ENCODE results near the gene HLCS.
"Not testable (repeated sequence)": the region's sequence is repeated elsewhere in the genome, so short reads cannot be mapped to it uniquely, and the experiment has no call there.

HLCS gene

DNA sequence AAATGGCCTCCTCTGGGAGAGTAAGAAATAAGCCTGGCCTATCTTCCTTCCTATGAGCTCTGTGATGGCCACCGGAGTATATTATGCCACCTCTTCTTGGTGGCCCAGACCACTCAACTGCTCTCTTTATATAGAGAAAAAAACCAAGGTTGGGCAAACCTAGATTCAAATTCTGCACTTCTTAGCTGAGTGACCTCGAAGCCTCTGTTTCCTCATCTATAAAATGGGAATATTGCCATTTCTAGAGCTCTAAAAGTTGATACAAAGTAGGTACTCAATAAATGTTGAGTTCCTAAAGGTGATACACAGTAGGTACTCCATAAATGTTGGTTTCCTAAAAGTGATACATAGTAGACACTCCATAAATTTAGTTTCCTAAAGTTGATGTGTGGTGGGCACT lies 120.7 kb downstream of the HLCS start:
- no peak for DNase-seq

- no peak for DNase-seq
These were observed 121.4 kb downstream of the HLCS start for GRCh38 chr21:36845070-36845469.

DNA sequence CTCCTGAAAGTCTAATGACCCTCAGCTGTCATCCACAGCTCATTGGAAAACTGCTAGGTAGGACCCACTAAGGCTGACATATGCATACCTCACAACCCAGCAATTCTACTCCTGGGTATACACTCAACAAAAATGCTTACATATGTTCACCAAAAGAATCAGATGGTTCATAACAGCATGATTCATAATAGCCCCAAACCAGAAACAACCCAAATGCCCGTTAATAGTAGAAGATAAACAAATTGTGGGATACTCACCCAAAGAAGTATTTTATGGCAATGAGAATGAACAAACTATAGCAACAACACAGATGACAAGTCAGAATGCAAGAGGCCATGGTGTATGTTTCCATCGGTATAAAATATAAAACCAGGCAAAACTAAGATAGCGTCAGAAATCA lies 124.6 kb downstream of the HLCS start:
- DNase-seq, result no peak

- no peak for DNase-seq
These were observed 126.7 kb downstream of the HLCS start for GRCh38 chr21:36839735-36840134.

DNA sequence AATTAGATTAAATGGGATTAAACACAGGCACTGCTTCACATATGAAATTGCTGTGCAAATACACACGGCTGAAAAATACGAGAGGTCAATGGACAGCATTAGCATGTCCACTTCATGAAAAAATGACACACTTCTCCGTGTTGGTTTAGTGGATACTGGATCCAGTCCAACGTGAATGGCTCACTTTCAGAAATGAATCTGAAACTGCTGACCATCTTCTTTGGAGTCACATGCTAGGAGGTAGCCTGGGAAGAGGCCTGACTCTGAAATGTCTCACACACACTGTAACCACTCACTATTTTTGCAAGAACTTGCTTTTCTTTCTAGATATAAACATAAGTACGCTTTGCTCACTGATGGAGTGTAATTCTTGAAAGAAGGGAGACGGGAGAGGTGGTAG lies 127.3 kb downstream of the HLCS start:
- no peak for DNase-seq

DNA sequence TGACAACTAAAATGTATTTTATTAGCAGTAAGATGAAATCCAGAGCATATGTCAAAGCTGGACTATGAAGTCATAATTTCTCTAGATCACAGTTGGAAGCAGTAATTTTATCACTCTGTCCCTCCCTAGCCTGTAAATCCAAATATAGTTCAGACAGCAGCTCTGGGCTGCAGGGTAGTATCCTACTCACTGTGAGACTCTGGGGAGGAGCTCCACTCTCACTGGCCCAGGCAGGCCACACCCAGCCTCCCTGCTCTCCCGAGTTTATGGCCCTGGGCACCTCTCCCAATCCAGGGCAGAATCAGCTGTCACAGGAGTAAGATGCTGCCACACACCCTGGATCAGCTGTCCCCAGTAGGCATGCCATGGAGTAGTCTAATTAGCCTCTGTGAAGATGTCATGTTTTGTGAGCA lies 131.1 kb downstream of the HLCS start:
- no peak for DNase-seq

GRCh38 chr21:36834192-36834591 lies 132.3 kb downstream of the HLCS start:
- no peak for DNase-seq

DNA sequence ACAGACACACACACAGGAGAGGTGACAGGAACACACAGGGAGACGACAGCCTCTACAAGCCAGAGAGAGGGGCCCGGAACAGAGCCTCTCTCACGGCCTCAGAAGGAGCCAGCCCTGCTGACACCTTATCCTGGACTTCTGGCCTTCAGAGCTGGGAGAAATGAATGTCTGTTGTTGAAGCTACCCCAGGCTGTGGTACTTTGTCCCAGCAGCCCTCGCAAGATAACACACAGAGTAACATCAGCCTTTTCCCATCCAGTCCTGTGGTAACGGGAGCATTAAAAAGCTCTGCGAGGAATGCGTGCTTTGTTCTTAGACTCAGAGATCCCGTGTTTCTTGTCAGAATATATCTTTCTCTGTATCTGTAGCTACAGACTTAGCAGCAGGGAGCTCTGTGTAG lies 136.4 kb downstream of the HLCS start:
- DNase-seq, result no peak

DNA sequence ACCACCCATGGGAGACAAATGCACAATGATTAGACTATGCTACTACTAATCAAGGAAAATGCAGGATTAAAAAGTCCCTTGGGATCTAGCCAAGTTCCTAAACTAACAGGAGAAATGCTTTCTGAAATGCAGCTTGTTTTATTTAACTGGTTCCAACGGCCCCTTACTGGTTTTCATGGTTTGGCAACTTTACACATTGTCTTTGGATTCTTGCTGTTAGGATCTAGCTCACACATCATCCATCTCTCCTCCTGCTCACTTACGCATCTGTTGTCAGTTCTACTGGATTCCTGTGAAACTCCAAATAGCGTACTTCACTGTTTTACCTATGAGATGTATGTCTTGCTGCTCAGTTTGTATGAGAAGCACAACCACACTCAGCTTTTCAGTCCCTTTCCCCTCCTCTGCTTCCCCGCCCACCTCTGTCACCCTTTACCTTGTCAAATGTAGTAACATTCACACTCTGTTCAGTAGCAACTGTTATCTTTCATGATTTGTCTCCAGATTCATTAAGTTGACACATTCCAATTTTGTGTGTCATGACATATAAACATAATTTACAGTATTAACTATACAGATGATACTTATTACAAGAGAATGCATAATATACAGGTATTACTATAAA lies 137.5 kb downstream of the HLCS start:
- no peak for DNase-seq

GRCh38 chr21:36828208-36828607 lies 138.3 kb downstream of the HLCS start:
- no peak for DNase-seq

- no peak for DNase-seq
These were observed 140.8 kb downstream of the HLCS start for GRCh38 chr21:36825658-36826057.

DNA sequence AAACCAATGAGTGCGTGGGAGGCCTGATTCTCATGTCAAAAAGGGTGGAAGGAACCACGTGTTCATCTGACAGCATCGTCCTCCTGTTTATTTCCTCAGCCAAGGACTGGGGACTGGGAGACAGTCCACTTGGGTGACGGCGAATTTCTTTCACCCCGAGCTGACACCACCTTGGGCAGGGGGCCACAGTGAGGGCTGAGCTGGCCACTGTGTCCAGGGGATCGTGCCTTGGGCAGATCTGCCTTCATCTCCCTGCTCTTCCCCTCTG lies 145.5 kb downstream of the HLCS start:
- DNase-seq, result no peak

DNA sequence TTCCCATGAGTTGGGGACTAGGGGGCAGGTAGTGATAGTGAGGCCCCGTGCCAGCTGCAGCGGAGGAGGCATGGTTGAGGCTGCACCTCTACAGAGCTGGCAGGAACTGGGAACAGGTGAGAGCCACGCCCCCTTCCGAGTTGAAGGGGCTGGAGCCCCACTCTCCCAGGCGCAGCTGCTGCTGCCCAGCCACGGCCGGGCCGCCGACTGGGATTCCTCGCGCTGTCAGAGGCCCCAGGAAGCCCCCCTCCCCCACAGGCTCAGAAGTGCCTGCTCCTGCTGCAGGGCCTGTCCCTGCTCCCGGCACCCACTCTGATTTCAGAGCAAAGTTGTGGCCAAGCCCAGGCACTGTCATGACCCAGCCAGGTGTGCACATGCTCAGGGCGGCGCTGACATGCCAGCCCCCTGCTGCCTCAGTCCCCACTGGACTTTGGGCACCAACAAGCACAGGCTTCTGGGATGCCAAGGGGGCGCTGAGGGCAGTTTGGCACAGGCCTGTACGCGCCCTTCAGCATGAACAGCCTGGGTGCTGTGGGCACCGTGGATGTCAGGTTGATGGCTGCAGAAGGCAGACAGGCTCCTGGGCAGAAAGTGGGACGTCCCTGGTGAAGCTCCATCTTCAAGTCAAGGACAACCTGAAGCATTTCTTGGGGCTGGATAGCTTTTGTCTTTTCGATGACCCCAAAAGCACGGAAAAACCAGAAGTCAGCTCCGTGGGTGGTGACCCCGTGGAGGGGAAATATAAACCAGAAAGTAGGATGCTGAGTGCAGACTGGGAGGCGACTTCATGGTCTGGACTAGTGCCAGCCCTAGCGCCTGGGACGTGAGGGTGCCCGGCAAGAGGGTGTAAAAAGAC lies 146.1 kb downstream of the HLCS start:
- no peak for DNase-seq

DNA sequence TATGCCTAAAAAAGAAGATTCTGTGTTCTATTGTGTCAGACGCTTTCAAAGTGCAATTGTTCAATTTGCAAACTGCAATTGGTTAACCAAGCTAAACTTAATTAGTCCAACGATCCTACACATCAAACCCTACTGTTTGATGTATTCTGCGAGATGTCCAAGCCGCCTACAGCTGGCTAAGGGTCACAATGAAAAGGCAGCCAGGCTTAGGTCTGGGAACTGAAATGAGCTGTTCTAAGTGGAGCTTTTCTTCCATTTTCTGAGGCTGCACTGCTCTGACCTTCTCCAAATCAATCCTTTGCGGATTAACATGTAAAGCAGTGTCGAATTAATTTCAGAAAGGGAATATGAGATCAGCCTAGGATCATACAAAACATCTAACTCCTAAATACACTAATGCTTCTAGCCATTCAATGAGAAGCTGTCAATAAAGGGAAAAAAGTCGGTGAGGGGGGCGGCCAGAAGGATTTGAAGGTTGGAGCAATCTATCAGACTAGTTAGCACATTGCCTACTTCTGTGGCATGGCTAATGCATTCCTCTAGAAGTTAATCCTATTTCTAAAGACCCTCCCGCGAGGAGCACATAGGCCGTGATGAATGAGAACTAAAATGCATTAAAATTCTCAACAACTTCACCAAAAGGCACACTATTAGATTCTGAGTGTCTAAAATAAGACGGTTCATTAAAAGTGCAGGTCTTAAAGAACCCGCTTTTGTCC lies 148.6 kb downstream of the HLCS start:
- no peak for DNase-seq

DNA sequence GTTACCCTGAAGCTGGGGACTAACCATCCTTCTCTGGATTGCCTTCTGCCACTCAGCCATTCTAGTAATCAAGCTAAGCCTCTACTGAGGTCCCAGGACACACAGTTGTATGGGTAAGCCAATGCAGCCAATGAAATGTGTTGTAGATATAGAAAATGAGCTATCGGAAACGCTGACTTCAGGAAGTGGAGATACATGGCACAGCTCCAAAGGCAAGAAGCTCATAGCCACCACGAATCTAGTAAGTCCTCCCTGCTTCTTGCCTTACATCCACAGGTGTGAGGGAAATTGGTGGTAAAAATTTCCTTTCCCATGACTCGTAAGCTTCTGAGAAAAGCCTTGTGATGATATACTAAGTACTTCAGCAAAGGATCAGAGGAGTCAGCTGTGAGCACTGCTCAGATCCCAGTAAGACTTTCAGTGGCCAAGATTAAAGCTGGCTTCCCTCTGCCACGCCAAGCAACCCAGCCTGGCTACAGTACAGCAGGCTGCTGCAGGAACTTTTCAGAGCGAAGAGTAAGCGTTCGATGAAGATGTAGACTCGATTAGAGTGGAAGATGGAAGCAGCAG lies 149.8 kb downstream of the HLCS start:
- DNase-seq, result no peak

DNA sequence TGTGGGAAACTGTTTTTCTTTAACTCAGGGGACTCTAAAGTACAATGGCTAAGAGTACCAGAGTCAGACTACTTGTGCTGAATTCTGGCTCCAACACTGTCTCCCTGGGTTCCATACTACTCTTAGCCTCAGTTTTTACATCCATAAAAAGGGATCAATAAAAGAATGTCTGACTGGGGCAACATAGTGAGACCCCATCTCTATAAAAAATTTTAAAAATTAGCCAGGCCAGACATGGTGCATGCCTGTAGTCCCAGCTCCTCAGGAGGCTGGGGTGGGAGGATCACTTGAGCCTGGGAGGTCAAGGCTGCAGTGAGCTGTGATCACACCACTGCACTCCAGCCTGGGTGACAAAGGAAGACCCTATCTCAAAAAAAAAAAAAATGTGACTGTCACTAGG lies 150.4 kb downstream of the HLCS start:
- DNase-seq, result not testable (repeated sequence)

GRCh38 chr21:36815284-36815683 lies 151.2 kb downstream of the HLCS start:
- no peak for DNase-seq

GRCh38 chr21:36813052-36813451 lies 153.4 kb downstream of the HLCS start:
- DNase-seq, result no peak

GRCh38 chr21:36811762-36812161 lies 154.7 kb downstream of the HLCS start:
- no peak for DNase-seq

DNA sequence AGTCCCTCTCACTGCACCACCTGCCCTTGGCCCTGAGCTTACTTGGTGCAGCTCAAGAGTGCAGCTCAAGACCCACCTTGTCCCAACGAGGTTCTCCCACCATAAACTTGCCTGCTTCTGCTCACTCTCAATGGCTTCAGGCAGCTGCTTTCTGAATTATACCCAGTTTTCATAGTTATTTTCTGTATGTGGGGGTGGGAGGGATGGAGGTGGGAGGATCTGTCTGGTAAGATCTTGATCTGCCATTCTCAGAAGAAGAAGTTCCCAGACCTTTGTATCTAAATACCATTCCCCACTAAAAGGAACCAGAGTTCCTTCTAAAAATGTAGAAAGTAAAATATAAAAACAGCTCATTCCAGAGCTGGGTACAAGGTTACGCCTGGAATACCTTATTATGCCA lies 156.0 kb downstream of the HLCS start:
- DNase-seq, result no peak

DNA sequence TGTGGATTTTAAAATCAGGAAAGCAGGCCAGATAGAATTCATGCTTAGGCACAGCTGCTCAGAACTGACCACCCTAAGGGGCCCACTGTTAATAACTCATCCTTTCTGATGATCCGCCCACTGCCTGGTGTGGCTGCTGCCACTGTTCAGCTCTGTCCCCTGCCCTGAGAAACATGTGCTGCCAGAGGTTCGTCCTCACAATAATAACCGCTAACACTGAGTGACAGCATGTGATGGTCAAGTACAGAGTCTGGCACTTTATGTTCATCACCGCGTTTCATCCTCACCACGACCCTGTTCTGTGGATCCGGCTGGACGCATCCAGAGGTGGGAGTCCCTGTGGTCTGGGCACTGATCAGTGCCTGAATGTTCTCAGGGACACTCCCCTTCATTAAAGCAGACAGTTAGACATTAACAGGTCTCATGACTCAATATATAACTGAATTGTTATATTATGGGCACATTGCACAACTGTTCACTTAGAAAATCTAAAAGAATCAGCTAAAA lies 159.0 kb downstream of the HLCS start:
- no peak for DNase-seq

- no peak for DNase-seq
These were observed 160.4 kb downstream of the HLCS start for GRCh38 chr21:36806103-36806502.

DNA sequence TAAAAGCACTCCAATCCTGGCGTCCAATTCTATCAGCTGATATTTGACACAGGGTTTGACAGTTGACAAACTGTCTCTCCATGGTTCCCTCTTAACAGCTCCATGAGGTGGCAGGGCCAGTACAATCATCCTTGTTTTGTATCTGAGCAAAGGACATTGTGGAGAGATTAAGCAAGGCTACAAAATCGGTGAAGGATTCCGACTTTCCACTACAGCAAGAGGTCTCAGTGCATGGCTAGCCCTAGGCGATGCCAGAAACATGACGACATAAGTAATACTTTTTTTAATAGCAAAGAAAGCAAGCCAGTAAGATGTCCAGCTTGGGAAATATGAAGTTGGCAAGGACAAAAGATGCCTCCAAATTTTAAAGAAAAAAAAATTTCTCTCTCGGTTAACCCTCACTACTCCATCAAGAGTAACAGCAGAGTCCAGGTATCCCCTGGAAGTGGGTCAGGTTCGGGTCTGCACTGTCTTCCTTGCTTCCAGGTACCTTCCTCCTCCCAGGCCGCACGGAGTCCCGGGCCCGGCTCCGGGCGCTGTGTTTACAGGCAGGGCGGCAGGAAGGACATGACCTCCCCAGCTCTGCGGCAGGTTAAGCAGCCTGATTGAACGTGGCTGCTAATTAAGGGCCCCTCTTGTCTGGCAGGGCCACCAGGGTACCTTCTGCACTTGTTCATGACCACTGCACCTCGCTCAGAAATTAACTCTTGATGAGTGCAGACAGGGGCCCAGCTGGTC lies 161.4 kb downstream of the HLCS start:
- DNase-seq, result no peak

Data from AML-193 (cell line).